Measurements from ENCODE around the gene AP1S1. TPM values are rescaled to one million over a fixed set of nuclear protein-coding genes. Genes with fewer than 3 reads are reported as not detected.

Gene AP1S1
- total RNA-seq, 1 experiment from 2014 or later: 79.0 TPM

DNA sequence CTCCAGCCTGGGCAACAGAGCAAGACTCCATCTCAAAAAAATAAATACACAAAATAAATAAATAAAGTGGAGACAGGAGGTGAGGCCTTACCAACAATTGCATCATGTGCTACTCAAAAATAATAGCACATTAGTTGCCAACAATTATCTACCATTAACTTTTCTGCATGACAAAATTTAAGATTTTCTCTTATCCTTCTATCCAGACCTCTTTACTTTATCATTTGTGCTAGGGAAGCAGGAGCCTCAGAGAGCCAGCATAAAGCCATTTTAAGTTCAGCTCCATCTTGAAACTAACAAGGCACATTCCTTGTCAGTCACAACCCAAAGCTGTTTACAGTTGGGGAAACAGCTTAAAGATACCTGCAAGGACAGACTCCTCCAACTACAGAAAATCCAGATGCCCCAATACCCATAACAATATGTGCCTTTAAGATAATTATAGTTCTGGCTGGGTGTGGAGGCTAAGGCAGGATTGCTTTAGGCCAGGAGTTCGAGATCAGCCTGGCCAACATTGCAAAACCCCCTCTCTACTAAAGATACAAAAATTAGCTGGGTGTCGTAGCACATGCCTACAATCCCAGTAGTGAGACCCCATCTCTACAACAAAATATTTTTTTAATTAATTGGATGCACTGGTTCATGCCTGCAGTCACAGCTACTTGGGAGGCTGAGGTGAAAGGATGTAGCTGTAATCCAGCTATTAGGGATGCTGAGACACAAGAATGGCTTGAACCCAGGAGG is 2.2 kb upstream of the AP1S1 start:
- H3K36me3 ChIP-seq (ENCODE audit: insufficient read depth, low read length, poor library complexity, severe bottlenecking): no peaks in the 10 kb centered on the region
- peaks cover 8% of the 10 kb centered on the region for H3K4me1 ChIP-seq (ENCODE audit: insufficient read depth, low read length, poor library complexity, severe bottlenecking)
- no TSS peak for BruUV-seq (replicated peaks)
- H3K27me3 ChIP-seq (replicated peaks; ENCODE audit: insufficient read depth, low read depth, low read length, poor library complexity): no peaks in the 10 kb centered on the region
- no peak for DNase-seq (ENCODE audit: low spot score)
- H3K9me3 ChIP-seq (ENCODE audit: low read depth, low read length, poor library complexity, severe bottlenecking): no peaks in the 10 kb centered on the region
- no peak overlapping the region for H3K4me3 ChIP-seq (ENCODE audit: low read depth, low read length, poor library complexity, severe bottlenecking)
- CTCF ChIA-PET: interaction anchor here (0.5 kb wide), 2 partner anchors 8 to 67 kb away, joined by 5 to 8 read pairs; no protein-coding TSS in a partner anchor
- TF ChIP-seq EZH2 (IDR thresholded peaks at IDR 0.05; ENCODE audit: borderline replicate concordance, low read depth, low read length, poor library complexity, severe bottlenecking) (no peak), CTCF (conservative IDR thresholded peaks at IDR 0.05; ENCODE audit: low read depth, low read length) (no peak)
- POLR2A ChIA-PET (ENCODE audit: low non-redundant PET): no interaction called here
- no peak overlapping the region for H3K27ac ChIP-seq (ENCODE audit: low read depth, low read length, poor library complexity, severe bottlenecking)
- intact Hi-C loops (cut with micrococcal nuclease; ENCODE audit: unreplicated experiment): no loop called here

GRCh38 chr7:101154693-101155102 is 422 bp downstream of the AP1S1 start:
- TF ChIP-seq EZH2 (IDR thresholded peaks at IDR 0.05; ENCODE audit: borderline replicate concordance, low read depth, low read length, poor library complexity, severe bottlenecking): no peak
- TF ChIP-seq CTCF (conservative IDR thresholded peaks at IDR 0.05; ENCODE audit: low read depth, low read length): no peak
- peak overlapping the region; percentile 81 for H3K27ac ChIP-seq (ENCODE audit: low read depth, low read length, poor library complexity, severe bottlenecking)
- no peaks in the 10 kb centered on the region for H3K27me3 ChIP-seq (replicated peaks; ENCODE audit: insufficient read depth, low read depth, low read length, poor library complexity)
- intact Hi-C loops (cut with micrococcal nuclease; ENCODE audit: unreplicated experiment): no loop called here
- peaks cover 14% of the 10 kb centered on the region for H3K4me1 ChIP-seq (ENCODE audit: insufficient read depth, low read length, poor library complexity, severe bottlenecking)
- POLR2A ChIA-PET (ENCODE audit: low non-redundant PET): interaction anchor here (0.7 kb wide), 1 partner anchor 1918 kb away, joined by 4 read pairs; no protein-coding TSS in a partner anchor
- BruUV-seq (replicated peaks): no TSS peak
- CTCF ChIA-PET: no interaction called here
- no peaks in the 10 kb centered on the region for H3K9me3 ChIP-seq (ENCODE audit: low read depth, low read length, poor library complexity, severe bottlenecking)
- no peak for DNase-seq (ENCODE audit: low spot score)
- peaks cover 4% of the 10 kb centered on the region for H3K36me3 ChIP-seq (ENCODE audit: insufficient read depth, low read length, poor library complexity, severe bottlenecking)
- H3K4me3 ChIP-seq (ENCODE audit: low read depth, low read length, poor library complexity, severe bottlenecking): peak overlapping the region; percentile 79

DNA sequence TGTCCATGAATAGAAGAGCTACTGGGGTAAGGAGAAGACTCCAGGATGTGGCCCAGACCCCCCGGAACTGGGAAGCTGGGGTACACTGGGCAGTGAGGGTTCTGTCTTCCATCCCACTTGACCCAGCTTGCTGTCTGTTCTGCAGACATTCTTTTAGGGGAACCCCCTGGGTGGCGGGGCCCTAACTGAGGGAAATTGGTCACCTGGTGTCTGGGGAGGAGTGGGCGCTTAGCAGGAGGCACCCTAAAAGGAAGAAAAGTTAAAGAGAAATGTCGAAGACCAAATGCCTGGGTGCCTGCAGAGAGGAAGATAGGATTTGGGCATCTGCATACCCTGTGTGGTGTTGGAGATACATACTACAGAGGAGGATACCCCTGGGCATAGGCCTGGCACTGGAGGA is 1.0 kb downstream of the AP1S1 start:
- Histone ChIP-seq H3K9me3 (ENCODE audit: low read depth, low read length, poor library complexity, severe bottlenecking) (no peaks in the 10 kb centered on the region), H3K4me1 (ENCODE audit: insufficient read depth, low read length, poor library complexity, severe bottlenecking) (peaks cover 17% of the 10 kb centered on the region), H3K27me3 (replicated peaks; ENCODE audit: insufficient read depth, low read depth, low read length, poor library complexity) (no peaks in the 10 kb centered on the region), H3K27ac (ENCODE audit: low read depth, low read length, poor library complexity, severe bottlenecking) (peak overlapping the region; percentile 81), H3K36me3 (ENCODE audit: insufficient read depth, low read length, poor library complexity, severe bottlenecking) (peaks cover 4% of the 10 kb centered on the region), H3K4me3 (ENCODE audit: low read depth, low read length, poor library complexity, severe bottlenecking) (peak overlapping the region; percentile 79)
- ChIA-PET POLR2A (ENCODE audit: low non-redundant PET) (no interaction called here), CTCF (interaction anchor here (0.6 kb wide), 1 partner anchor 1026 kb away, joined by 3 read pairs; no protein-coding TSS in a partner anchor)
- no peak for DNase-seq (ENCODE audit: low spot score)
- TF ChIP-seq EZH2 (IDR thresholded peaks at IDR 0.05; ENCODE audit: borderline replicate concordance, low read depth, low read length, poor library complexity, severe bottlenecking): no peak
- no peak for TF ChIP-seq CTCF (conservative IDR thresholded peaks at IDR 0.05; ENCODE audit: low read depth, low read length)
- no TSS peak for BruUV-seq (replicated peaks)
- intact Hi-C loops (cut with micrococcal nuclease; ENCODE audit: unreplicated experiment): no loop called here
